Body of pancreas (tissue), 4 donors: ENCODE data around the gene EPB42. TPM values are rescaled to one million over a fixed set of nuclear protein-coding genes. Genes with fewer than 3 reads are reported as not detected.

Source experiments
- ATAC-seq: fragments of 150-250 bp; one replicate; pipeline ENCODE4 v1.9.1; 2016
- DNase-seq, 4 donors: peaks; one replicate each; pipeline ENCODE4 v3.0.0-alpha.2; 2019
- H3K27ac ChIP-seq, 4 donors: fragments of 200-600 bp; sonication (generic); 1 replicate in 3 of 4; 2 replicates in 1 of 4; pipeline versions ENCODE4 v1.5.1 to v1.6.1; 2016 to 2019; ENCODE audit warnings: mild to moderate bottlenecking in 1 of 4, mixed read lengths in 1 of 4, moderate library complexity in 1 of 4
- H3K27me3 ChIP-seq, 2 donors: fragments of 200-600 bp; sonication (generic); one replicate each; pipeline ENCODE4 v1.6.0; 2016; ENCODE audit warnings: mild to moderate bottlenecking in 1 of 2
- H3K36me3 ChIP-seq, 2 donors: fragments of 200-600 bp; sonication (generic); replicated peaks in 1 of 2; 2 replicates each; pipeline ENCODE4 v1.5.1; 2016; ENCODE audit warnings: low read depth in 2 of 2; ENCODE audit not compliant: insufficient read depth in 1 of 2
- H3K4me1 ChIP-seq: fragments of 200-600 bp; sonication (generic); one replicate; pipeline ENCODE4 v1.6.0; 2016
- H3K4me3 ChIP-seq, 2 donors: fragments of 200-600 bp; sonication (generic); 1 replicate in 1 of 2; 2 replicates in 1 of 2; pipeline ENCODE4 v1.5.1; 2016 to 2019
- H3K9me3 ChIP-seq, 3 donors: fragments of 200-600 bp; sonication (generic); 1 replicate in 2 of 3; 2 replicates in 1 of 3; pipeline ENCODE4 v1.5.1; 2016
- POLR2A ChIP-seq, 3 donors: fragments of 450-650 bp; IDR thresholded peaks; one replicate each; pipeline ENCODE4 v1.6.1; 2016; ENCODE audit warnings: antibody characterized with exemption in 3 of 3, mild to moderate bottlenecking in 2 of 3
- WGBS, 2 donors: methylation state at CpG; one replicate each; pipeline ENCODE4 v1.1.5; 2017; 5-methylcytosine and 5-hydroxymethylcytosine counted together
- intact Hi-C: fragments of 100-400 bp; cut with DNase I; formaldehyde crosslinking; loops from one replicate; pipeline ENCODE4 v1.15.1; 2023
- total RNA-seq, 2 donors: library from RNA; depleted of rRNA; stranded (reverse); fragments of >200 nt; gene quantifications; one replicate each; pipeline ENCODE4 v1.1.0, GENCODE V29; 2016
- TF ChIP-seq, protein P1 (sequence below), 7 experiments: fragments of 450-650 bp in 4 of 7; fragments of 200-600 bp in 3 of 7; sonication (generic) in 3 of 7; IDR thresholded peaks; one replicate each; pipeline ENCODE4 v1.5.1; 2016 to 2019; ENCODE audit warnings: antibody characterized with exemption in 7 of 7

The EPB42 gene
- total RNA-seq, 2 donors from 2014 or later: not detected

DNA sequence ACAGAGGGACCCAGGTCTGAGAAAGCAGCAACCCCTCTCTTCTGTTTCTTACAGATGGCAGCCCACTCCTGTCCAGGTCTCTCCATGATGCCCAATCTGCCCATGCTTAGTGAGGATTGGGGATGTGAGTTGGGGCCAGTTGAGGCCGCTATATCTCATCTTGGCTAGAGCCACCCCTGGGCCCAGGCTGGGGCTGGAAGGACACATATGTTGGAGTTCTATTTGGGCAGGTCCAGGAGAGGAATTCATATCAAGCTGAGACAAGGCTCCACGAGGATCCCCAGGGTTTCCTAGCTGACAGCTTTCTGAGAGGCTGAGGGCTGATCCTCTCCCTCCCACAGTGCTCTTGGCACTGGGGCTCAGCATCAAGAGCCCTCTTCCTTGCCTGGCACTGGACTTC is 34.6 kb upstream of the EPB42 start:
- TF ChIP-seq POLR2A (IDR thresholded peaks at IDR 0.05): no peak
- TF ChIP-seq, protein P1, sequence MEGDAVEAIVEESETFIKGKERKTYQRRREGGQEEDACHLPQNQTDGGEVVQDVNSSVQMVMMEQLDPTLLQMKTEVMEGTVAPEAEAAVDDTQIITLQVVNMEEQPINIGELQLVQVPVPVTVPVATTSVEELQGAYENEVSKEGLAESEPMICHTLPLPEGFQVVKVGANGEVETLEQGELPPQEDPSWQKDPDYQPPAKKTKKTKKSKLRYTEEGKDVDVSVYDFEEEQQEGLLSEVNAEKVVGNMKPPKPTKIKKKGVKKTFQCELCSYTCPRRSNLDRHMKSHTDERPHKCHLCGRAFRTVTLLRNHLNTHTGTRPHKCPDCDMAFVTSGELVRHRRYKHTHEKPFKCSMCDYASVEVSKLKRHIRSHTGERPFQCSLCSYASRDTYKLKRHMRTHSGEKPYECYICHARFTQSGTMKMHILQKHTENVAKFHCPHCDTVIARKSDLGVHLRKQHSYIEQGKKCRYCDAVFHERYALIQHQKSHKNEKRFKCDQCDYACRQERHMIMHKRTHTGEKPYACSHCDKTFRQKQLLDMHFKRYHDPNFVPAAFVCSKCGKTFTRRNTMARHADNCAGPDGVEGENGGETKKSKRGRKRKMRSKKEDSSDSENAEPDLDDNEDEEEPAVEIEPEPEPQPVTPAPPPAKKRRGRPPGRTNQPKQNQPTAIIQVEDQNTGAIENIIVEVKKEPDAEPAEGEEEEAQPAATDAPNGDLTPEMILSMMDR (IDR thresholded peaks at IDR 0.05): no peak
- Histone ChIP-seq H3K36me3 (no peaks in the 10 kb centered on the region), H3K4me3 (no peak overlapping the region), H3K4me1 (no peaks in the 10 kb centered on the region), H3K9me3 (no peaks in the 10 kb centered on the region), H3K27ac (no peak overlapping the region), H3K27me3 (no peaks in the 10 kb centered on the region)
- no peak for DNase-seq
- intact Hi-C loops: no loop called here
- 59 to 63% methylated on average over 2 of the region's 2 CpGs for WGBS, 2 donors
- no peak for ATAC-seq

DNA sequence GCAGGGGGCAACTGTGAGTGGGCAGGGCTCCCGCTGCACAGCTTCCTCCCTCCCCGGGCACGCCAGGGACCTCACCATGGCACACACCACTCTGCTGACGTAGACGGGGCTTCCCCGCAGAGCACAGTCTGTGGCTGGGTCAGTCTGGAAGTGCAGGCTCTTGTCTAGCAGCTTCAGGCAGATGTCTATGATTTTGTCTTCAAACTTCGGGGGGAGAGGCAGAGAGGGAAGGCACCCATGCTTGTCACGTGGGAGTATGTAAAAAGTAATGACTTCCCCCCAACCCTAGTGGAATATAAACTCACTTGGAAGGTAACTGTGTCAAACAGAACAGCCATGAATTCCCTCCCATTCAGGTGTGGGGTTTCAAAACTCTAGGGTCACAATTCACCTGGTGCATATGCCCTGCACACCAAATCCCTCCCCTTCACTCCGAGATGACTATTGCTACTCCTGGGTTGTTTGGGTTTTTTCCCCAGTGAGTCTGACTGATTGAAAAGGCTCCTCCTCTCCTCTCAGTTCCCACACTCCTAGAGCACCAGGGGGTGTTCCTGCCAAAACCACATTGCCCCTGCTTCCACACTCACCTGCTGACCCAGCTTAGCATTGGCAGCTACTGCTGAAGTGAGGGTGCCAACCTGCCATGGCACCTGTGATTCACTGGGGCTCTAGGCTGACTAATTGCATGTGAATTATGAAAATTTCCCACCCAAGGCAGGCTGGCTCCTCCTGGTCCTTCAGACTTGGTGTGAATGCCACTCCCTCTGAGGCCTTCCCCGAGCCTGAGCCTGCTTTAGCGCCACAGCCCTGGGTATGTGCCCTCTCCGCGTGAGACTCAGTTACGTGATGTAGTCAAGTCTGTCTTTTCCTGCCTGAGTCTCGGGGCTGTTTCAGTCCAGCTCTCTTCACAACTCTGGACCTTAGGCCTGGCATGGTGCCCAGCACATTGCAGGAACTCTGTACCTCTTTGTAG is 32.9 kb upstream of the EPB42 start:
- intact Hi-C loops: no loop called here
- WGBS, 2 donors: 46 to 59% methylated on average over 11 to 15 of the region's 15 CpGs
- H3K4me3 ChIP-seq: no peak overlapping the region
- no peaks in the 10 kb centered on the region for H3K4me1 ChIP-seq
- H3K27me3 ChIP-seq: no peaks in the 10 kb centered on the region
- ATAC-seq (peak; percentile 46), DNase-seq (peak; percentile 28 to 62 (median 52))
- H3K9me3 ChIP-seq: no peaks in the 10 kb centered on the region
- H3K27ac ChIP-seq: peak overlapping the region in 1 of 4 donors; percentile 63
- TF ChIP-seq, protein P1 (IDR thresholded peaks at IDR 0.05): no peak
- no peak for TF ChIP-seq POLR2A (IDR thresholded peaks at IDR 0.05)
- H3K36me3 ChIP-seq: no peaks in the 10 kb centered on the region

DNA sequence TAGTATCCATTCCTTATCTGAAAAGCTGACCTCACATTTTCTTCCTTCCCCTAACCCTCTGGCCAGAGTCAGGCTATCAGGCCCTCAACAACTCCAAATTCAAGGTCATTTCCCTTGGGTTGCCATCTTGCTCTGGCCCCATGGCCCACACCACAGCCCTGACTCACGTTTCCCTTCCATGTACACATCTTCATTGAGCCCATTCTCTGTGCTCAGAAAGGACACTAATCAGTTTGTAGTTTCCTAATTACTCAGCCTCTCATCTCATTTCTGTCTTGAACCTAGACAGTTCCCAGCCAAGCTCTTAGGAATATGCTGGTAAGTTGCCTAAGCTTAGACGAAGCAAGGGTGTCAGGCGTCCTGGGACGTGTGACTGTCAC is 31.0 kb upstream of the EPB42 start:
- H3K27ac ChIP-seq: no peak overlapping the region

DNA sequence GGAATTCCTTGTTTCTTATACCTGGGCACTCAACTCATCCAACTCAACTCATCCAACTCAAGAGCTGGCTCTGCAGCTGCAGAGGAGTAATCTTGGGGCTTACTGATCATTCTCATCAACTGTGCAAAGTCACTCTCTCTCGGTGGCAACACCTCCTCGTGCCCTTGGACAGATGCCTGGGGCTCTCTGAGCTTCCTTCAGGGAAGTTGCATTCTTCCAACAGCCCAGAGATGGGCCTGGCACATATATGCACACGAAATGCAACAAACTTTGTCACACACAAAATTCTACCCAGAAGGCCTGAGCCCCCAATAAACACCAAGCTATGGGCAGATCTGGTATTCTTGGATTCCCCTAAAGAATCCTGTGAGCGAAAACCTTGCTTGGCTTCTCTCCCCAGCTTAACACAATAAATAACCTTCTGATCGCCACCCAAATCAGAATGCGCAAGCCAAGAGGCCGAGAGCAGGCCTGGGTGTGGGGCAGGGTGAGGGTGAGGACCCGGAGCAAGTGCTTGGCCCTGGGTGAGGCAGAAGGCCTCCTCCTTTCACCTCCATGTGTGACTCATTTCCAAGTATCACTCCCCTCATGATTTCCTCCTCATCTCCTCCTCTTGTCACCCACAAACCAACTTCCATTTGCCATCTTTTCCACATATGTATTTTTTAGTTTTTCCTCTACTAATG is 30.5 kb upstream of the EPB42 start:
- TF ChIP-seq POLR2A (IDR thresholded peaks at IDR 0.05): no peak
- H3K4me1 ChIP-seq: no peaks in the 10 kb centered on the region

More for the DNA sequence above, 31.0 kb upstream of the EPB42 start:
- WGBS, 2 donors: 78 to 83% methylated on average over 4 of the region's 4 CpGs
- Histone ChIP-seq H3K4me1 (no peaks in the 10 kb centered on the region), H3K27me3 (no peaks in the 10 kb centered on the region), H3K36me3 (no peaks in the 10 kb centered on the region), H3K9me3 (no peaks in the 10 kb centered on the region), H3K4me3 (no peak overlapping the region)
- TF ChIP-seq, protein P1 (IDR thresholded peaks at IDR 0.05): no peak
- no peak for TF ChIP-seq POLR2A (IDR thresholded peaks at IDR 0.05)
- no peak for ATAC-seq
- DNase-seq: no peak
- intact Hi-C loops: no loop called here

DNA sequence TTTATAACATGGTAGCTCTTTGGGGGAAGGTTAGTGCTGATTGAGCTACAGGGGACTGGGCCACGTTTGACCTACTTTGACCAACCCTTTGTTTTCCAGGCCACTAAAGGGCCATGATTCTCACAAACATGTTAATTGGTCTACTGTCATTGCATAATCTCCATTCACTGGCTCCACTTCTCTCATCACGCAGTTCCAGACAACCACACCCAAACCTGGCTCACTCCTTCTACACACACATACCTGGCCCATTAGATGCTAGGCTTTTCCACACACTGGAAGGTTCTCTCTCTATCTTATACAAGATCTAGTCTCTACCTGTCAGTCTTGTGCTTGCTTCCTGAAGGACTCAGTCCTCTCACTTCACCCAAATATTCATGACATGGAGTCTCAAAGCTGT is 30.0 kb upstream of the EPB42 start:
- Histone ChIP-seq H3K9me3 (no peaks in the 10 kb centered on the region), H3K27ac (no peak overlapping the region), H3K36me3 (no peaks in the 10 kb centered on the region), H3K4me1 (no peaks in the 10 kb centered on the region), H3K4me3 (no peak overlapping the region), H3K27me3 (no peaks in the 10 kb centered on the region)
- DNase-seq (no peak), ATAC-seq (no peak)
- TF ChIP-seq, protein P1 (IDR thresholded peaks at IDR 0.05): no peak
- TF ChIP-seq POLR2A (IDR thresholded peaks at IDR 0.05): no peak
- WGBS, 2 donors: 64 to 68% methylated on average over 2 of the region's 2 CpGs
- intact Hi-C loops: no loop called here

More for the DNA sequence above, 30.5 kb upstream of the EPB42 start:
- intact Hi-C loops: no loop called here
- DNase-seq: no peak
- 84% methylated on average over 8 of the region's 8 CpGs for WGBS, 2 donors
- Histone ChIP-seq H3K27ac (no peak overlapping the region), H3K36me3 (no peaks in the 10 kb centered on the region), H3K9me3 (no peaks in the 10 kb centered on the region), H3K4me3 (no peak overlapping the region), H3K27me3 (no peaks in the 10 kb centered on the region)
- ATAC-seq: no peak
